NK-92 treated with Interleukin-12 subunit alpha and Interleukin-12 subunit beta, amount 100 ng/mL, for 24 hours (cell line): ENCODE measurements around the gene C17orf67.

Source experiments
- DNase-seq: peaks from one replicate; lab custom pipeline; 2025; lab: John Stamatoyannopoulos, UW

Gene C17orf67

GRCh38 chr17:56833057-56833808 lies 487 bp downstream of the C17orf67 start:
- peak; percentile 66 for DNase-seq

- DNase-seq = no peak
Measured at GRCh38 chr17:56832446-56832845, 1.3 kb downstream of the C17orf67 start.

GRCh38 chr17:56831369-56832095 lies 2.2 kb downstream of the C17orf67 start:
- no peak for DNase-seq

- no peak for DNase-seq
Measured at GRCh38 chr17:56830726-56831368, 2.9 kb downstream of the C17orf67 start.

- DNase-seq = no peak
Measured at GRCh38 chr17:56826611-56827414, 6.9 kb downstream of the C17orf67 start.

- no peak for DNase-seq
Measured at GRCh38 chr17:56824503-56824902, 9.2 kb downstream of the C17orf67 start.

GRCh38 chr17:56823848-56824247 lies 9.9 kb downstream of the C17orf67 start:
- no peak for DNase-seq

GRCh38 chr17:56822725-56823124 lies 11.0 kb downstream of the C17orf67 start:
- no peak for DNase-seq

GRCh38 chr17:56821847-56822534 lies 11.7 kb downstream of the C17orf67 start:
- no peak for DNase-seq

- no peak for DNase-seq
Measured at GRCh38 chr17:56820207-56820606, 13.5 kb downstream of the C17orf67 start.

GRCh38 chr17:56819431-56820145 lies 14.1 kb downstream of the C17orf67 start:
- no peak for DNase-seq

- DNase-seq = no peak
Measured at GRCh38 chr17:56819030-56819429, 14.7 kb downstream of the C17orf67 start.

- DNase-seq = no peak
Measured at GRCh38 chr17:56817066-56817465, 16.7 kb downstream of the C17orf67 start.

GRCh38 chr17:56815711-56816110 lies 18.0 kb downstream of the C17orf67 start:
- DNase-seq = no peak

- DNase-seq = no peak
Measured at GRCh38 chr17:56812901-56813388, 20.8 kb downstream of the C17orf67 start.

GRCh38 chr17:56810891-56811775 lies 22.6 kb downstream of the C17orf67 start:
- no peak for DNase-seq

GRCh38 chr17:56810343-56810742 lies 23.4 kb downstream of the C17orf67 start:
- DNase-seq = no peak

GRCh38 chr17:56809820-56810179 lies 23.9 kb downstream of the C17orf67 start:
- no peak for DNase-seq

GRCh38 chr17:56809106-56809819 lies 24.5 kb downstream of the C17orf67 start:
- no peak for DNase-seq
